COLO668 (cell line): ENCODE data around the gene LAPTM4A.
"Not testable (repeated sequence)": the region's sequence is repeated elsewhere in the genome, so short reads cannot be mapped to it uniquely, and the experiment has no call there.

Experiments used
- DNase-seq: peaks from one replicate; lab custom pipeline; 2025; ENCODE audit not compliant: unreplicated experiment; lab: John Stamatoyannopoulos, UW

The LAPTM4A gene

GRCh38 chr2:20052861-20053281, 1.4 kb upstream of the LAPTM4A start:
- peak; percentile 32 for DNase-seq

GRCh38 chr2:20052229-20052851, 912 bp upstream of the LAPTM4A start:
- no peak for DNase-seq

GRCh38 chr2:20050646-20051531, 539 bp downstream of the LAPTM4A start:
- peak; percentile 23 for DNase-seq

- DNase-seq, result peak; percentile 23
Observed at GRCh38 chr2:20050104-20050645, 1.3 kb downstream of the LAPTM4A start.

GRCh38 chr2:20049637-20050036, 1.8 kb downstream of the LAPTM4A start:
- DNase-seq, result no peak

- no peak for DNase-seq
Observed at GRCh38 chr2:20048488-20049448, 2.7 kb downstream of the LAPTM4A start.

GRCh38 chr2:20045712-20046292, 5.6 kb downstream of the LAPTM4A start:
- not testable (repeated sequence) for DNase-seq

GRCh38 chr2:20044778-20045177, 6.7 kb downstream of the LAPTM4A start:
- DNase-seq, result no peak

- no peak for DNase-seq
Observed at GRCh38 chr2:20042531-20042930, 8.9 kb downstream of the LAPTM4A start.

- DNase-seq, result no peak
Observed at GRCh38 chr2:20040489-20041172, 10.8 kb downstream of the LAPTM4A start.

- no peak for DNase-seq
Observed at GRCh38 chr2:20037660-20038059, 13.8 kb downstream of the LAPTM4A start.

GRCh38 chr2:20035955-20036666, 15.3 kb downstream of the LAPTM4A start:
- DNase-seq, result no peak

- no peak for DNase-seq
Observed at GRCh38 chr2:20034821-20035220, 16.6 kb downstream of the LAPTM4A start.

GRCh38 chr2:20034218-20034617, 17.2 kb downstream of the LAPTM4A start:
- no peak for DNase-seq

- DNase-seq, result no peak
Observed at GRCh38 chr2:20033322-20033721, 18.1 kb downstream of the LAPTM4A start.

GRCh38 chr2:20030224-20030623, 21.2 kb downstream of the LAPTM4A start:
- no peak for DNase-seq

GRCh38 chr2:20027705-20028434, 23.6 kb downstream of the LAPTM4A start:
- DNase-seq, result no peak

- no peak for DNase-seq
Observed at GRCh38 chr2:20027260-20027677, 24.2 kb downstream of the LAPTM4A start.
